ENCODE measurements around the gene WSB2. TPM values are rescaled to one million over a fixed set of nuclear protein-coding genes. Genes with fewer than 3 reads are reported as not detected.

Gene WSB2
- total and polyA plus RNA-seq, 2 of the 8 experiments (the other 6 are each of a cell fraction or from before 2014, with no cell fraction given) = 47.5 to 58.2 TPM

DNA sequence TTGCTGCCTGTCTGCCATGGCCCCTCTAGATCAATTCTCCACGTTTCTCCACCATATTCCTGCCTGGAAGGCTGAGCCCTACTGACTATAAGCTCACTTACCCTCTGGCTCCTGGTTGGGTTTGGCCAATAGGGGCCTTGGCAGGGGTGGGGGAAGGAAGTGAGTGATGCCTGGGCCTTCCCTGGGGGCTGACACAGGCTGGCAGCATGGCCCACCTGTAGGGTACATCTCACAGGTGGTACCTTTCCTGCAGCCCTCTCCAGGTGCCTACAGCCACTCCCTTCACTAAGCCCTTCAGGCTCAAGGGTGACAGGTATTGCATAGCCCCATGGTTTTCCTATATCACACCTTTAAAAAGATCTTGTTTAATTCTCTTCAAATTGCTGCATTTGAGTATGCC is 40.9 kb downstream of the WSB2 start:
- H3K36me3 ChIP-seq (ENCODE audit: control insufficient read depth in 2 of 4, insufficient read depth in 4 of 4, low read length in 3 of 4) = peaks cover 11 to 54% (median 37%) of the 10 kb centered on the region in 4 experiments
- H3K18ac ChIP-seq (ENCODE audit: extremely low read depth, low read length) = no peak overlapping the region
- TF ChIP-seq MAFK (IDR thresholded peaks at IDR 0.05; ENCODE audit: low read depth, low read length) (no peak), RFX5 (IDR thresholded peaks at IDR 0.05; ENCODE audit: borderline replicate concordance, low read depth, low read length) (no peak), BRCA1 (IDR thresholded peaks at IDR 0.05; ENCODE audit: low read depth, low read length) (no peak), EGR1 (IDR thresholded peaks at IDR 0.05; ENCODE audit: borderline replicate concordance, low read depth, low read length) (no peak), FOSL1 (IDR thresholded peaks at IDR 0.05; ENCODE audit: insufficient read depth, low read depth, low read length) (no peak), CBX5 (IDR thresholded peaks at IDR 0.05; ENCODE audit: low read depth, low read length) (no peak), KDM4A (IDR thresholded peaks at IDR 0.05; ENCODE audit: low read depth, low read length, severe bottlenecking) (no peak), HDAC6 (IDR thresholded peaks at IDR 0.05; ENCODE audit: low read depth, low read length) (no peak), CBX8 (IDR thresholded peaks at IDR 0.05; ENCODE audit: borderline replicate concordance, low read depth, low read length) (no peak), RAD21 (IDR thresholded peaks at IDR 0.05 in 1 of 2, conservative IDR thresholded peaks at IDR 0.05 in 1 of 2; ENCODE audit: low read depth in 2 of 2, low read length in 2 of 2) (no peak)
- TF ChIP-seq, protein P1, sequence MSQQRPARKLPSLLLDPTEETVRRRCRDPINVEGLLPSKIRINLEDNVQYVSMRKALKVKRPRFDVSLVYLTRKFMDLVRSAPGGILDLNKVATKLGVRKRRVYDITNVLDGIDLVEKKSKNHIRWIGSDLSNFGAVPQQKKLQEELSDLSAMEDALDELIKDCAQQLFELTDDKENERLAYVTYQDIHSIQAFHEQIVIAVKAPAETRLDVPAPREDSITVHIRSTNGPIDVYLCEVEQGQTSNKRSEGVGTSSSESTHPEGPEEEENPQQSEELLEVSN (IDR thresholded peaks at IDR 0.05) = no peak

More for the DNA sequence above, 40.9 kb downstream of the WSB2 start:
- no peak overlapping the region for H3K4ac ChIP-seq (replicated peaks; ENCODE audit: insufficient read length, low read depth, low read length)
- no peak overlapping the region for H2BK5ac ChIP-seq (ENCODE audit: low read depth, low read length)
- 84% methylated on average over 1 of the region's 1 CpG; no CpG with 5 or more reads in 1 of the 2 experiments for WGBS, 2 experiments (ENCODE audit: extremely low coverage in 1 of 2, insufficient coverage in 1 of 2, insufficient read length in 1 of 2, insufficient replicate concordance in 2 of 2, low coverage in 1 of 2, low lambda C conversion rate in 2 of 2, missing lambda C conversion rate in 1 of 2)
- H4K8ac ChIP-seq (ENCODE audit: extremely low read depth, insufficient read depth, low read length) = no peak overlapping the region
- H3K9me3 ChIP-seq (ENCODE audit: insufficient read depth in 2 of 2, low read depth in 1 of 2, low read length in 1 of 2) = no peaks in the 10 kb centered on the region
- ChIA-PET CTCF (ENCODE audit: partially characterized antibody) (interaction anchor here (1.2 to 2.4 kb wide), 2 partner anchors 15 to 17 kb away, joined by 3 to 8 read pairs; no protein-coding TSS in a partner anchor), POLR2A (ENCODE audit: partially characterized antibody) (interaction anchor here (1.1 to 9.0 kb wide), 4 partner anchors 13 to 144 kb away, joined by 3 to 113 read pairs (median 4); no protein-coding TSS in a partner anchor)
- DNase-seq (ENCODE audit: low read depth in 1 of 2, low spot score in 2 of 2) = no peak
- H3K4me2 ChIP-seq (ENCODE audit: insufficient read depth in 1 of 2, low read depth in 2 of 2, low read length in 2 of 2) = no peak overlapping the region
- H2BK120ac ChIP-seq (replicated peaks; ENCODE audit: low read depth, low read length) = no peak overlapping the region
- no peak overlapping the region for H2BK15ac ChIP-seq (ENCODE audit: low read length)
- H3K4me1 ChIP-seq (replicated peaks in 1 of 4; ENCODE audit: control insufficient read depth in 3 of 4, insufficient read depth in 4 of 4, low read length in 3 of 4) = no peaks in the 10 kb centered on the region; a peak in 1 of 7 replicates
- H3K23ac ChIP-seq (ENCODE audit: insufficient read length) = no peak overlapping the region
- no peak overlapping the region for H3K4me3 ChIP-seq (ENCODE audit: extremely low read depth in 1 of 4, insufficient read depth in 2 of 4, low read depth in 3 of 4, low read length in 4 of 4)
- peaks cover 3% of the 10 kb centered on the region for H3K23me2 ChIP-seq (ENCODE audit: low read depth, low read length)
- H3K14ac ChIP-seq (ENCODE audit: insufficient read length) = no peak overlapping the region
- no peak overlapping the region for H2AK5ac ChIP-seq (ENCODE audit: low read depth, low read length)
- no peak overlapping the region for H4K5ac ChIP-seq (ENCODE audit: insufficient read length, low read depth, low read length)
- H3K56ac ChIP-seq (replicated peaks; ENCODE audit: insufficient read length, low read depth, low read length) = no peak overlapping the region
- no peak overlapping the region for H2BK12ac ChIP-seq (ENCODE audit: low read depth, low read length)
- H3K27ac ChIP-seq (ENCODE audit: low read depth, low read length) = no peak overlapping the region
- H2AFZ ChIP-seq (ENCODE audit: low read length) = no peak overlapping the region
- no peak for FAIRE-seq
- H3K27me3 ChIP-seq (replicated peaks in 1 of 4; ENCODE audit: control insufficient read depth in 3 of 4, extremely low read depth in 1 of 4, insufficient read depth in 3 of 4, low read length in 3 of 4) = no peaks in the 10 kb centered on the region
- no peaks in the 10 kb centered on the region for H3K79me1 ChIP-seq (ENCODE audit: low read depth, low read length)
- peaks cover 3 to 4% of the 10 kb centered on the region in 2 experiments for H4K20me1 ChIP-seq (replicated peaks in 1 of 2; ENCODE audit: control insufficient read depth in 1 of 2, insufficient read depth in 2 of 2, low read length in 2 of 2)
- H2BK20ac ChIP-seq (ENCODE audit: low read length) = no peak overlapping the region
- H3K79me2 ChIP-seq (ENCODE audit: control insufficient read depth in 1 of 2, insufficient read depth in 2 of 2, low read length in 2 of 2) = peaks cover 8 to 16% of the 10 kb centered on the region in 2 experiments; a peak in 3 of 4 replicates
- H3K9ac ChIP-seq (replicated peaks in 1 of 4; ENCODE audit: extremely low read depth in 1 of 4, low read depth in 3 of 4, low read length in 3 of 4) = no peak overlapping the region
- H4K91ac ChIP-seq (replicated peaks; ENCODE audit: insufficient read length, low read length) = no peak overlapping the region
